Effector memory CD4-positive, alpha-beta T cell (primary cell): ENCODE results near the gene IL6R.
"Not testable (repeated sequence)": the region's sequence is repeated elsewhere in the genome, so short reads cannot be mapped to it uniquely, and the experiment has no call there.

Experiments
- DNase-seq, 3 donors: peaks; one replicate each; pipeline ENCODE4 v3.0.0-alpha.2; 2020
- H3K27ac ChIP-seq: 2 replicates; pipeline ENCODE4 v1.7.0; 2013; ENCODE audit warnings: mild to moderate bottlenecking, low read length, moderate library complexity; ENCODE audit not compliant: insufficient read depth, poor library complexity, severe bottlenecking
- H3K27me3 ChIP-seq: replicated peaks from 2 replicates; pipeline ENCODE4 v1.7.0; 2013; ENCODE audit warnings: mild to moderate bottlenecking, low read length; ENCODE audit not compliant: insufficient read depth, control insufficient read depth, poor library complexity, severe bottlenecking
- H3K36me3 ChIP-seq: 2 replicates; pipeline ENCODE4 v1.7.0; 2013; ENCODE audit warnings: mild to moderate bottlenecking, low read length, moderate library complexity; ENCODE audit not compliant: control insufficient read depth, insufficient read depth
- H3K4me1 ChIP-seq: 2 replicates; pipeline ENCODE4 v1.7.0; 2013; ENCODE audit warnings: low read length, mild to moderate bottlenecking; ENCODE audit not compliant: control insufficient read depth, insufficient read depth, poor library complexity, severe bottlenecking
- H3K4me3 ChIP-seq: 2 replicates; pipeline ENCODE4 v1.7.0; 2013; ENCODE audit warnings: low read length, low read depth, mild to moderate bottlenecking; ENCODE audit not compliant: insufficient read depth, poor library complexity, severe bottlenecking
- H3K9me3 ChIP-seq: 2 replicates; pipeline ENCODE4 v1.7.0; 2013; ENCODE audit warnings: mild to moderate bottlenecking, low read length, moderate library complexity; ENCODE audit not compliant: control insufficient read depth

The IL6R gene

DNA sequence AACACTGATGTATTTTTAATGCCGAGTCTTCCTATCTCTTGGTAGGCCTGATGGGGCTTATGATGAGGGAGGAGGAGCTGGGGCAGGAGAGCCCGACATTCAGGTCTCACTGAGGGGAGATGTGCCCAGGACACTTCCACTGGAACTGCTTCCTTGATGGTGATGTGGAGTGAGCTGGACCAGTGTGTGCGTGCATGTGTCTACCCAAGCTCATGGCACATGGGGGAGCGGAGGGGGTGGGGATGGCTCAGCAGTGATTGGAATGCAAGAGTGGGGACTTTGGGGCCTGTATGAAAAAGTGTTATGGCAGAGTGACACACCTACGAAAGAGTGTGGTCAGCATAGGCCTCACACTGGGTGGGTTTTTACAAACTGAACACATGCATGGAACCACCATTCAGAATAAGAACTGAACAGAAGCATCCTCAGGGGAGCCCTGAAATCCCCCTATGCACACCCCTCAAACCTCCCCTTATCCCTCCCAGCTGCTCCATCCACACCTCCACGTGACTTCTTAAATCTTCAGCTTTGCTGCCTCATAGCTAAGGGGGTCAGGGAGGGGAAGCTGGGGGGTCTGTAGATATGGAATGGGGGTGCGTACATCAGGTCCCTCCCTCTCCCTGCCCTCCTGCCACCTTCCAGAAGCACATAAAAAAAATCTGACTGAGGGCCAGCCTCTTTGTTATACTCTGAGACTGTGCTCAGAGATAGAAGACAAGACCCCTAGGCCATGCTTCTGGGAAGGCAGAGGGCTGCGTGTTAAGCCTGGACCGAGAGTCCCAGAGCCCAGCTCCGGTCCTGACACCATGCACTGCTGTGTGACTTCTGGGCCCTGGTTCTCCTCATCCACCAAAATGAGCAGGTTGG is 11.6 kb downstream of the IL6R start:
- no peaks in the 10 kb centered on the region for H3K27me3 ChIP-seq
- H3K27ac ChIP-seq, result peak overlapping the region; percentile 43
- no peak overlapping the region for H3K4me3 ChIP-seq
- peaks cover 62% of the 10 kb centered on the region for H3K4me1 ChIP-seq
- peaks cover 4% of the 10 kb centered on the region for H3K36me3 ChIP-seq
- no peaks in the 10 kb centered on the region for H3K9me3 ChIP-seq
- no peak for DNase-seq

GRCh38 chr1:154417338-154417608 is 12.1 kb downstream of the IL6R start:
- Histone ChIP-seq H3K36me3 (peaks cover 4% of the 10 kb centered on the region), H3K27me3 (no peaks in the 10 kb centered on the region), H3K27ac (no peak overlapping the region), H3K4me1 (peaks cover 64% of the 10 kb centered on the region), H3K9me3 (no peaks in the 10 kb centered on the region), H3K4me3 (no peak overlapping the region)
- DNase-seq, result no peak

GRCh38 chr1:154418062-154418921 is 13.1 kb downstream of the IL6R start:
- H3K4me3 ChIP-seq, result peak overlapping the region; percentile 13
- peak in 1 of 3 donors; percentile 34 for DNase-seq

DNA sequence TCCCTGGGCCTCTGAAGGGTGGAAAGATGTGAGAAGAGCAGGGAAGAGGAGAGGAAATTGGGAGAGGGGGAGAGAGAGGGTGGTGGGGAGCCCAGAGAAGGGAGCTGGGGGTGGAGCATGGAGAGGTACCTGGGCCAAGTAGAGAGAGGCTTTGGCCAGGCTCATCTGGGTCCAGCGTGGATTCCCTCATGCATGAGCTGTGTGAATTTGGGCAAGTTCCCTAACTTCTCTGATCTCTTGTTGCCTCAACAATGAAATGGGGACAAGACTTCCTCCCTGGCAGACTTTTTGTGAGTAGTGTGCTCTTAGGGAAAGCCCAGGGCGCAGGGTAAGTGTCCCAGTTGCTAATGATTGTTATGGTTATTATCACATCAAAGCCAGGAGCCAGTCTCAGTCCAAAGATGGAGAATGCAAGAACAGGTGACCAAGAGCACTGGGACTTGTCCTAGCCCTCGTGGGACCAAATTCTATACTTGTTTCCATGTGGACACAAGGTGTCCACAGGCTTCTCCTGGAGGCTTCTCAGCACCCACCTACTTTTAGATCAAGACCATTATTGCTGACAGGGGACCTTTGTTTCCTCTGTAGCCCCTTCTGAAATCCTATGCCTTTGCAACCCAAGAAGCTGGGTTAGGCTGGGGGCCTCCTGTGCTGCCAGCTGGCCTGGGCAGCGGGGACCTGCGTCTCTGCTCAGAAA is 13.9 kb downstream of the IL6R start:
- Histone ChIP-seq H3K27me3 (no peaks in the 10 kb centered on the region), H3K9me3 (no peaks in the 10 kb centered on the region), H3K36me3 (peaks cover 4% of the 10 kb centered on the region), H3K4me3 (peak overlapping the region; percentile 13), H3K4me1 (peaks cover 76% of the 10 kb centered on the region), H3K27ac (peak overlapping the region; percentile 72)
- no peak for DNase-seq

More at GRCh38 chr1:154418062-154418921, 13.1 kb downstream of the IL6R start:
- no peaks in the 10 kb centered on the region for H3K27me3 ChIP-seq
- peaks cover 74% of the 10 kb centered on the region for H3K4me1 ChIP-seq
- H3K9me3 ChIP-seq, result no peaks in the 10 kb centered on the region
- H3K36me3 ChIP-seq, result peaks cover 4% of the 10 kb centered on the region
- H3K27ac ChIP-seq, result peak overlapping the region; percentile 72

- H3K27me3 ChIP-seq, result no peaks in the 10 kb centered on the region
- peak overlapping the region; percentile 72 for H3K27ac ChIP-seq
- H3K4me1 ChIP-seq, result peaks cover 69% of the 10 kb centered on the region
- H3K9me3 ChIP-seq, result no peaks in the 10 kb centered on the region
- no peaks in the 10 kb centered on the region for H3K36me3 ChIP-seq
- DNase-seq, result peak; percentile 32 to 56 (median 32)
- peak overlapping the region; percentile 20 for H3K4me3 ChIP-seq
Observed at GRCh38 chr1:154419620-154420571, 14.8 kb downstream of the IL6R start.

DNA sequence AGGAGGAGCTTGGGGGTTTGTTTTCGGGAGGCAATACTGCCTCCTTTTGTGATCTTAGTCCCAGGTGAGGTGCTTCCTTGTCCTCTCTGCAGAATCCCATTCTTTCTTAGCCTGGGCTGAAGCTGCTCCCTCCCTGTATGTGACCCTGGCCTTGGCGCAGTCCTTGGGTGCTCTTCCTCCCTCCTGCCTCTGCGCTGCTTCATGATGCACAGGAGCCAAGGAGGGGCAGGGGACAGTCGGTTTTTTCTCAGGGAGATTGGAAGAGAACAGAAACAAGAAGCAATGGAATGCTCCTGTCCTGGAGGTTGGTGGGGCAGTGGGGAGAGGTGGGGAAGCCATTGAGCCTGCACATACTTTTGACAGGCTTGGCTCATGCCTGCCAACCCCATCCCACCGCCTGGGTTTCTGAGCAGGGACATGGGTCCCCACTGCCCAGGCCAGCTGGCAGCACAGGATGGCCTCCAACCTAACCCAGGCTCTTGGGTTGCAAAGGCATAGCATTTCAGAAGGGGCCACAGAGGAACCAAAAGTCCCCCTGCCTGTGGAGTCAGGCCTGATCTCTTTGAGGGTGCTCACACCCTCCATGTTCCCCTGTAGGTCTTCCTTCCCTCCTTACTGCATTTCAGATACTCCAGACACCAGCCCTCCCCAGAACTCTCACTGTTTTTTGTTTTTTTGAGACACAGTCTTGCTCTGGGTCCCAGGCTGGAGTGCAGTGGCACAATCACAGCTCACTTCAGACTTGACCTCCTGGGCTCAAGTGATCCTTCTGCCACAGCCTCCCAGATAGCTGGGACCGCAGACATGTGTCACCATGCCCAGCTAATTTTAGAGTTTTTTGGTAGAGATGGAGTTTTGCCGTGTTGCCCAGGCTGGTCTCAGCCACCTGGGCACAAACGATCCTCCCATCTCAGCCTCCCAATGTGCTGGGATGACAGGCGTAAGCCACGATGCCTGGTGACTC is 16.1 kb downstream of the IL6R start:
- peaks cover 67% of the 10 kb centered on the region for H3K4me1 ChIP-seq
- DNase-seq, result no peak
- peak overlapping the region; percentile 11 for H3K27ac ChIP-seq
- H3K27me3 ChIP-seq, result no peaks in the 10 kb centered on the region
- no peaks in the 10 kb centered on the region for H3K36me3 ChIP-seq
- H3K9me3 ChIP-seq, result no peaks in the 10 kb centered on the region
- H3K4me3 ChIP-seq, result no peak overlapping the region

DNA sequence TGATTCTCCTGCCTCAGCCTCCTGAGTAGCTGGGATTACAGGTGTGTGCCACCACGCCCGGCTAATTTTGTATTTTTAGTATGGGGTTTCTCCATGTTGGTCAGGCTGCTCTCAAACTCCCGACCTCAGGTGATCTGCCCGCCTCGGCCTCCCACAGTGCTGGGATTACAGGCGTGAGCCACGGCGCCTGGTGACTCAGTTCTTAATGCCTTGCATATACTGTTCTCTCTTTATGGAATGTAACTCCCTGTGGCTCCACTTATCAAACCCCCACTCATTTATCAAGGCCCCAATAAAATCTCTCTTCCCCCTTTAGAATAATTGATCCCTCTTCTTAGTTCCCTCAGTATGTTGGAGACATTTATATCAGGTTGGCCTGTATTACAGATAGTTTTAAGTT is 16.9 kb downstream of the IL6R start:
- not testable (repeated sequence) for DNase-seq, H3K36me3 ChIP-seq, H3K9me3 ChIP-seq, H3K4me3 ChIP-seq, H3K27me3 ChIP-seq, H3K27ac ChIP-seq
- H3K4me1 ChIP-seq, result peaks cover 67% of the 10 kb centered on the region

DNA sequence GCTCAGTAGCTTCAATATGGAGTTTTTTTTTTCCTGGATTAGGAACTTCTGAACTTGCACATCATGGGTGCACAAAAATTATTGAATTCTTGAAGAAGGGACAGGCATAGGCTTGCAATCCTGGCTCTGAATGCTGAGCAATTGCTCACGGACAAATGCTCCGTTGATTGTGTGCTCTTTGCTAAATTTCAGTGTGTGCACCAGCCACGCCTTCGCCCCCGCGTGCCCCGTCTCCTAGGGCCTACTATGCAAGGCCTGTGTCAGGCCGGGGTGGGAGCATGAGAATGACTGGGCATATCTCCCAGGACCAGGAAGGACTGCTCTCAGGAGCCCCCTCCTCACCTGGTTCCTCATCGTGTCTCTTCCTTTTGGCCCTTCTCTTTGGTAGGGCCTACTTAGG is 17.4 kb downstream of the IL6R start:
- no peak for DNase-seq

More for the DNA sequence above, 17.4 kb downstream of the IL6R start:
- no peaks in the 10 kb centered on the region for H3K36me3 ChIP-seq
- H3K27ac ChIP-seq, result no peak overlapping the region
- H3K4me3 ChIP-seq, result no peak overlapping the region
- H3K27me3 ChIP-seq, result no peaks in the 10 kb centered on the region
- H3K9me3 ChIP-seq, result no peaks in the 10 kb centered on the region
- H3K4me1 ChIP-seq, result peaks cover 69% of the 10 kb centered on the region
